Activated T-helper 1 cell treated with anti-CD3 and anti-CD28 coated beads, Interleukin-2, amount 50 U/mL, for 16 hours (primary cell): ENCODE data around the gene POLG.

Experiments
- DNase-seq, 2 donors: peaks; one replicate each; pipeline ENCODE4 v3.0.0-alpha.2; 2020; ENCODE audit warnings: low read depth in 1 of 2, low spot score in 1 of 2

POLG gene

DNA sequence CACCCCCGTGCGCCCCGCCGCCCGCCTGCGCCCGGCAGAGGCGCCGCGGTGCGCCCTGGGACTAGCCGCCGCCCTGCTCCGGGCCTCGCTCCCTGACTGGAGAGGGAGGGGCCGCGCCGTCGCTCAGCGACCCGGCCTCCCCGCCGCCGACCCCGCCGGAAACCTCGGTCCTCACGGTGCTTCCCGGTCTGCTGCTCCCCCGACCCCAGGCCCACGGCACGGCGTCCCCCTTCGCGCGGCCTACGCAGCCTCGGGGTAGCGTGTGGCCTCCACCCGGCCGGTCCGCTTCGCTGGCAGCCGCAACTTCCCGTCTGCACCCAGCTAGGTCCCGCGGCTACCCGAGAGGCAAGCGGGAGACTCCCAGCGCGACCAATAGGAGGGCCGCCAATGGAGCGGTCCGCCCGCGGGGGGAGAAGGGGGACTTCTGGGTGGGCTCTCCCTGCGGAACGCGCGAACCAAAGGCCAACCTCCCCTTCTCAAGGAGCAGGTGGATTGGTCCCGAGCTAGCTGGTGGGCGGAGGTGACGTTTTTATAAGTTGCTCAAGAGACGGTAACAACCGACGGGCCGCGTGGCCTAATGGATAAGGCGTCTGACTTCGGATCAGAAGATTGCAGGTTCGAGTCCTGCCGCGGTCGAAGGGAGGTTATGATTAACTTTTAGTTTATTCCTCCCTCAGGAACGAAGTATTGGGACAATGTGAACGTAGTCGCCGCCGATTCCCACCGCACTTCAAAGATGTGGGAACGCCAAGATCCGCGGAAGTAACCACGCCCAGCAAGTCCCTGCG, at the start of gene POLG:
TSS of gene POLG (minus strand) at position 315 of the 788 bp plus-strand sequence. CDS start 1,070 bp downstream, outside the sequence.
- DNase-seq = peak; percentile 98 to 99

DNA sequence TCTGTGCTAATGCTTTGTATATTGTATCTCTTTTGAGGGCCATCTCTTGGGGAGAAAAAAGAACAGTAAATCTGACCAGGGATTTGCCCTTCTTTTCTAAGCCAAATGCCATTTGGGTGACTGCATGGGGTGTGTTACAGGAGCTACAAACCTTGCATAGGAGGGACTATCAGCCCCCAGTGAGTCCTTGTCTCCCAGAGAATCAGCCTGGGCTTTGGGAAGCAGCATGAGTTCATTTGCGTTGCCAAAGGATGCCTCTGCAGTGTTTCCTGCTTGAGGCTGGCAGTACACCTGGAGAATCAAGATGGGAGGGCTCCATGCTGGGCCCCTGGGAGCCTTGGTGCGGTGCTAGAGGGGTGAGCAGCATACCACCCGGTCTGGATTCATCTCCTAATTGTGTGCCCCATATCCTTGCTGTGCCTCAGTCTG, 49.6 kb upstream of the POLG start:
- no peak for DNase-seq

DNA sequence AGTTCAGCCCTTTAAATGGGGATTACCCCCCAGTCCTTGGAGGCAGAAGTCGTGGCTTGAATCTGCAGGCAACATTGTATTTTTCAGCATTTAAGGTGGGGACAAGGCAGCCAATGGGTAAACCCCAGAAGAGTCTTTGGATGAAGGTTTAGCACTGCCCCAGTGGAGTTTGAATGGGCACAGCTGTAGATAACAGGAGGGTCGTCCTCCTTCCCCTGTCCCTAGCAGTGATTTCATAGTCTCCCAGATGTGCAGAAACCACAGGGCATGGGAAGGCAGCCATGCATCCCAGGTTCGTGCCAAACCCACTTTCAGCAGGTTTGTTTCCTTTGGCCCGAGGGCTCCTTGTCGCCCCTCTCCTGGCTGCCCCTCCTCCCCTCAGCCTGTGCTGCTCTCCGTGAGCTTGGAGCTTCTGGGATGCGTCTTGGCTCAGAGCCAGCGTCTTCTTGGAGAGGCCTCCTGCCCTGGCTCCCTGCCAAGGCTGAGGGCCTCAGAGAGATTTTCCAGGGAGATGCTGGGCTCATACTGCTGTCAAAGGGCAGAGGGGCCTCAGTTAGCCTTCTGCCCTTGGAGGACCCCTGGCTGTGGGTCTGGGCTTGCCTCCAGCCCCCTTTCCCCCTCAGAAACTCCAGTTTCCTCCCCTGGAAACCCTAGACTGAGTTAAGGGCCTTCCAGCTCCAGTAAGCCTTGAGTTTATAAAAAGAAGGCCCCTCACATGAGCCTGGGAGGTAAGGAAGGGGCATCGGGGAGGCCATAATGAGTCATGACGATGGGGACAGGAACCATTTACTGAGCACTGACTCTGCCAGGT, 48.9 kb upstream of the POLG start:
- no peak for DNase-seq

DNA sequence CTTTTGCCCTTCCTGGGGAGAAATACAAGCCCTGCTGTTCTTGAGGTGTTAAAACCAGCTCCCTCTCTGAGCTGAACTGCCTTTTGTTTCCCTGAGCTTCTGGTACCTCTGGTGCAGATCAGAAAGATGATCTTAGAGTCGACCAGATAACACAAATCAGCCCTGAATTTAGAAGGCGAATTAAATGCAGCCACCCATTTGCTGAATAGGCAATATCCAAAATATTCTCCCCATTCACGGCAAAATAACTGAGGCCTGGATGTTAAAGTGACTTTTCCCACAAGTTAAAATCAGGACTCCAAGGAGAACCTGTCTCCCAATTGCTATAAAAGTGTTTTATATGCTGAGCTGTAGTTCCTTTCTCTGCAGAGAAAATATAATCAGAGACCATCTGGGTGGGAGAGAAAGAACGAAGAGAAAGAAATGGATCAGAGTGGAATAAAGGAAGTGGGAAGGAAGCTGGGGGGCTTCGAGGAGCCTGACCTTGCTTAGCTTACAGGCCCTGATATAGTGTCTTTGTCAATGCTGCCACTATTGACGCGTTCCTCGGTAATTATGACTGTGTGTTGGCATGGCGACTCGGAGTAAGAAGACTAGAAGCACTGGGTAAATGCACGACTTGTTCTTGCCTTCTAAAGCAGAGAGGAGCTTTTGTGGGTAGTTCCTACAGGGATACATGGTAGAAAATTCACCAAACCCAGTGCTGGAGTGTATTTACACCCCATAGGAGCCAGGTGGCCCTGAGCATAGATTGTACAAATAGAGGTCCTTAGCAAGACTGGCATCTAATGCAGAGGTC, 47.5 kb upstream of the POLG start:
- DNase-seq = no peak

DNA sequence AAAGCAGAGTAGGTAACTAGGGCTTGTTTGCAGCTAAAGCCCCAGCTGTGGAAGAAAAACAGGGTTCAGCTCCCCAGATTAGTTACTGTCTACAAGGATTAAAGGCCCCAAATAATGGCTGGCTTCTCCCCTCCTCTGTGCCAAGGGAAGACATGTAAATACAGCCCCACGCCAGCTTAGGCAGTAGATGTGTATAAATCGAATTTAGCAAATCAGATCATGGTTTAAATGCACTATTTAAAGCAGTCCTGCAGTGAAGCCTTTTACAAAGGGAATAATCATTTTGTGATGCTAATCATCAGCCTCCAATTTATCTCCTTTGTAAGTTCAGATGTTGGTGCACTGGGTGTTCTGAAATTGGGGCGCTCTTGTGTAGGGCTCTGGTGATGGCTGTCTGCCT, 46.7 kb upstream of the POLG start:
- no peak for DNase-seq

DNA sequence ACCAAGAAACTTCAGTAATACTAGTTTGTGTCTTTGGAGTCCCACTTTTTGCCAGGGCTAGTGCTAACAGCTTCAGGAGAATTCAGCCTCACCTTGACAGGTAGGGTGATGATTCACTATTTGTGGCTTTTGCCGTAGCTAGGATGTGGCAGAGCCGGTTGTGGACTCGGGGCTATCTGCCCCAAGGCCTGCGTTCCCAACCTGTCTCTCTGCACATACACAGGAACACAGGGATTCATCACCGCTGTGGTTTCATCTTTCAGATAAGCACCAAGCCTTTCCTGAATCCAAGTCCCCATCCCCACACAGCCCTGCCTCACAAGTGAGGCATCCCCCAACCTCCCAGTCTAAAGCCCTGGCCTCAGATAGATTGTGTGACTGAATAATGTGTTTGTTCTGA, 45.2 kb upstream of the POLG start:
- no peak for DNase-seq

DNA sequence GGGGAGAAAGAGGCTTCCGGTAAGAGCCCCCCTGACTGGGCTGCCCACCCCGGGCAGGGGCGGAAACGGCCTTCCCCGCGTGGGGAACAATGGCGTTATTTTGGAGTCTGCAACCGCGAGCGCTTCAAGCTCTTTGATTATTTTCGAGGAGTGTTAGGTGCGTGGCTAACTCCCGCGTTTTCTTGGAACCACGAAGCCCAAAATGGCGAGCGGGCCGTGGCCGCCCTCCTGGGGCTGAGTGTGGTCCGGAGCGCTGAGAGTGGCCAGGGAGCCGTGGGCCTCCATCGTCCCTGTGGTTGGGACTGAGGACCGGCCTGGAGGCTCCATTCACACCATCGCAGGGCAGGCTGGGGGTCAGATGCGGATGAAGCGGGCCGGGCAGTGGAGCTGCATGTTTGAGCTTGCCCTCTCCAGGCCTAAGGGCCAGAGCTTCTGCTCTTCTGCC, 44.6 kb upstream of the POLG start:
- no peak for DNase-seq

DNA sequence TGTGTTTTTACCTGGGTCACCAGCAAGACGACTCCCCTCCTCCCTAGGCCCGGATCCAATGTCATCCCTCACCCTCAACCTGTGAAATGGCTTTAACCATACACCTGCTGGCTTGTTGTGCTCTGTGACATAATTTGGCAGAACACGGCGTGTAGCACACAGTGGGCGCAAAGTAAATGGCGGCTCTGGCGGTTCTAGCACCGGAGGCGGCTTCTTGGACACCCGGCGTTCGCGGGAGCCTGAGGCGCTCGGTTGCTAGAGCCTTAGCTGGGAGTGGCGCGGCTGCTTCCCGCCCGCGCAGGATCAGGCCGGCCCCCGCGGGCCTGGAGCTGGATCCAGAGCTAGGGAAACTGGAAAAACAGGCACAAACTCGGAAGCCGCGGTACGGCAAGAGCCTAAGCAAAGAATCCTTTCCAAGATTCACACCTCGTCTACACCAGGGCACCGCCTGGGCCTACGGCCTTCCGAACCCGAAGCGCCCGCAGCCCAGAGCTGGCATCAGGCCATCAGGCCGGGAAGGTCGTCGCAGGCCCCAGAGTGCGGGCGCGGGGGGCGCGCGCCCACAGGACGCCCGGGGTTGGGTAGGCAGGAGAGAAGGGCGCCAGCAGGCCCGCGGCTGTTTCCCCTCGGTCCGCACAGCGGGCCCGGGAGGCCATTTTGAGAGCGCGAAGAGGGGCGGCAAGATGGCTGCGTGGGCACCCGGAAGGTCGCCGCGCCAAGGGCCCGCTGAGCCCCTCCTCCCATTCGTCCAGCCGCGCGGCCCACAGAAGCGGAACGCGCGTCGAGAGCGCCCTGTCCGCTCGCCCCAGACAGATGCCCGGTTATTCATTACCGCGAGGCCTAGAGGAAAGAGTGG, 43.9 kb upstream of the POLG start:
- no peak for DNase-seq

DNA sequence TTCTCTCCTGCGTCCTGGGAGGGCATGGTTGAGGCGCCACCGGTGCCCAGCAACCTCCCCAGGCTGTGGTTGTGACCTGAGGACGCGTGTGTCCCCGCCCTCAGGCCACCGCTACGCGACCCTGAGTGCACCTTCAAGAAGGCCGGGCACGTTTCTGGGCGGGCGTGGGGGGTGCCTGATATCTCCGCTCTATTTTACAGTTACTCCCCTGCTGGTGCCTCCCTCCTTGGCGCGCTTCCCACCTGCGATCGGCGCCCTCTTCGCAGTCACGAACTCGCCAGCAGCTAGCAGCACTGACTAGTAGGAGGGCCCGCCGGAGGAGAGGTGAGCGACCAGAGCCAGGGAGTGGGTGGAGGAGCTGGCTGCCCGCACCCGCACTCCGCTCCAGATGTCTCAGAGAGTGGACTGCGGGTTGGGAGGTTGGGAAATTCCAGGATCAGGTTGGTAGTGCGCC, 43.2 kb upstream of the POLG start:
- no peak for DNase-seq

DNA sequence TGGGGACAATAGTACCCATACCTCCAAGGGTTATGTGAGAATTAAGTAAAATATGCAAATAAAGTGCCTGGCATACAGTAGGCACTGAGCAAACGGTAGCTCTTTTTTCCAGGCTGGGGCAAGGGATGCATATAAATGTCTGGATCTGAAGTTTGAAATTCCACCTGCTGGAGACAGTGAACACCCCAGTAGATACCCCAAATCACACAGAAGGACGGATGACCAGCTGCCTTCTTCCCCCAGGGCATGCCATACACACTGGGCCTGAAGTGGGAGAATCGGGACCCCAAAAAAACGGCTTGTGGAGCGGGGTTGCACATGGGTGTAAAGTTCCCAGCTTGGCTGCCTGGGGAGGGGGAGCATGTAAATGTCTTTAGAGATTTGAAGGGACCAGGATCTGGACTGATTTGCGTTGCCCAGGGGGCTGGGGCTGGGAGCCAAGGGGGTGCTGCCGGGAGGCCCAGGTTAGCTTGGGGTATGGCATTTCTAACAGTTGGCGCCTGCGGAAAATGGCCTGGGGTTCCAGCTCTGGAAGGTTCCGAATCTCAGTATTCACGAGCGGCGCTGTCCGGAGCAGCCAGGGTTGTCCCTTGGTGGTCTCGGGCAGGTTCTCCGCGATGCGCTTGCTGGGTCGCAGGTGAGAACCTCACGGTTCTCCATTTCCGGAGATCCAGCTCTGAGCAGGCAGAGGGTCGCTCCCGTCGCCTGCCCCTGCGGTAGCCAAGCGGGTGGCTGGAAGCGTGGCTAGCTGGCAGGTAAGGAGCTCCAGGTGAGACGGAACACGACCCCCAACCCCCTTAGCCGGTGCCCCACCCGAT, 42.6 kb upstream of the POLG start:
- DNase-seq = no peak

DNA sequence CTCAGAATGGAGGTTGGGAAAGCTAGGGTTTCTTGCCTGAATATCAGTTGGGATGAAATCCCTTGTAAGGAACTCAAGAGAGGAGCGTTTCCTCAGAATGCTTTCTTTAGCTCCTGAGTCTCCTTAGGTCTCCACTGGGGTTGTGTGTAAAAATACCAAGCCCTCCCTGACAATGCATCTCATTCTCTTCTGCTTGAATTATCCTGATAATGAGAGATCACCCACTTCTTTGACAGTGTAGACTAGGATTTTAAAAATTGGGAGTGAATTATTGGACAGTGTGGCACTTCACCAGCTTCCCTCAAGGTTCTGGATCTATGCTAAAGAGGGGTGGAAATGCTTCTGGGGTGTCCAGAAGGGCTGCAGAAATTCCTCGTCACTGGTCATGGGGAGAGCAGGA, 41.8 kb upstream of the POLG start:
- DNase-seq = no peak

DNA sequence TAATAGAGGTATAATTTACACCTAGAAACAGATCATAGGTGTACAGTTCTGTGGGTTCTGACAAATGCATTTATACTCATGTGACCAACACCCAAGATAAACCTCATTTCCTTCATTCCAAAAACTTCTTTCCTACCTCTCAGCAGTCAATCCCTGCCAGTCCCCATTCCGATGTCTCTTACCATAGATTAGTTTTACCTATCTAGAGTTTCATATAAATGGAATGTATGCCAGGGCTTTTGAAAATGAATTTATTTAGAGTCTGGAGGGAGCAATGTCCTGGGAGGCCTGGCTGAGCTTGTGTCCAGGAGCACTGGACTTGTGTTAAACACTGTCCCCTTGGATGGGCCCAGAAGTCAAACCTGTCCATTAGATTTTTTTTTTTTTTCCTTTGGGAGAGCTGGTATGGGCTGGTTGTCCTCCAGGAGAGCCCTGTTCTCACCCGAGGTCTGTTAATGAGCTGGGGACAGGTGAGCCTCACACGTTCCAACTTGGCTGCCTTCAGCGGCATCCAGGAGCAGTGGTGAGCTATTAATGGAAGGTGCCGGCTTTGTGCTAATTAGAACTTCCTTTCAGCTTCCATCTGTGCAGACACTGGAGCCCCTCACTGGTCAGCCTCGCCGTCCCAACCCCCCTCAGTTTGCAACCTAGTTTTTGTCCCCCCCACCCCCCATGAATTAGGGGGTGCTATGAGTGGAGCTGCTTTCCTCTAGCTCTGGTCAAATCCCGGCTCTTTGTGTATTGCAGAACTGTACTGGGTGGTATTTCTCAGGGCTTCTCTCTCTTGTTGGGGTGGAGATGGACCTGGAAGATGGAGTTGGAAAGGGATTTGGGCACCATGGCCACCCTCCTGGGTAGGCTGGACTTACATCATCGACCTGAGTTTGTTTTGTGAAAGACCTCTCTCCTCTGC, 40.7 kb upstream of the POLG start:
- DNase-seq = no peak

DNA sequence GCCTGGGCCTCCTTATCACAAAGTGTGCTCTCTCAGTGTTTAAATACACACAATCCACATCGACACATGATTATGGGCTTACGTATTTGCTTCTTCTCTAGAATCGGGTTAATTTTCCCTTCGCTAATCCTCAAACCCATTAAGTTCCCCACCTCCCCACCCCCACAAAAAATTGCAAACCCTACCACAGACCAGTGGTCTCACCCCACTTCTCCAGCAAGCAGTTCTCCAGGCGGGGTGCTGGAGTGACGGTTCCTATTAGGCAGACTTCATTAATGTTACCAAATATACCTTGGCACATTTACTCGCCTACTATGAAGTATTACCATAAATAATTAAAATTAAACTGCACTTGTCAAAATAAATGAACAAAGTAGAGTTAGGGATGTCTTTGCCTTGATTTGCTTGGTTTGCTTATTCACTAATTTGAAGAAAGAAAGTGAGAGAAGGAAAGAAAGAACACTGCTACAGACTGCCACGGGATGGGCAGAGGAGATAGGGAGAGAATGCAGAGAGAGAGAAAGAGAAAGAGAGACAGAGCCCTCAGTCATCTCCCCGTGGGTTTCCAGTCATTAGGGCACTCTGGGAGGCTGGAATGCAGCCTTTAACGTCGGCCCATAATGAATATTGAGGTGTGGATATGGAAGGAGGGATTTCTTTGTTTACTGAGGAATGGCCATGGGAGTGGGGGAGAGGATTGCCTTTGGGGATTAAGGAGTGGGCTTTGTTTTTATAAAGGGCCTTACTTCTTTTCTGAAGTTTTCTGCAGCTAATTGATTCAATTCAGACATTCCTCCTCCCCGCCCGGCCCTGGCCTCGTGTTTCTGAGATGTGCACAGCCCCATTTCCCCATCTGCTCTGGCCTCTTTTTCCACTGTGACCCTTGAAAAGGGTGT, 39.7 kb upstream of the POLG start:
- no peak for DNase-seq

DNA sequence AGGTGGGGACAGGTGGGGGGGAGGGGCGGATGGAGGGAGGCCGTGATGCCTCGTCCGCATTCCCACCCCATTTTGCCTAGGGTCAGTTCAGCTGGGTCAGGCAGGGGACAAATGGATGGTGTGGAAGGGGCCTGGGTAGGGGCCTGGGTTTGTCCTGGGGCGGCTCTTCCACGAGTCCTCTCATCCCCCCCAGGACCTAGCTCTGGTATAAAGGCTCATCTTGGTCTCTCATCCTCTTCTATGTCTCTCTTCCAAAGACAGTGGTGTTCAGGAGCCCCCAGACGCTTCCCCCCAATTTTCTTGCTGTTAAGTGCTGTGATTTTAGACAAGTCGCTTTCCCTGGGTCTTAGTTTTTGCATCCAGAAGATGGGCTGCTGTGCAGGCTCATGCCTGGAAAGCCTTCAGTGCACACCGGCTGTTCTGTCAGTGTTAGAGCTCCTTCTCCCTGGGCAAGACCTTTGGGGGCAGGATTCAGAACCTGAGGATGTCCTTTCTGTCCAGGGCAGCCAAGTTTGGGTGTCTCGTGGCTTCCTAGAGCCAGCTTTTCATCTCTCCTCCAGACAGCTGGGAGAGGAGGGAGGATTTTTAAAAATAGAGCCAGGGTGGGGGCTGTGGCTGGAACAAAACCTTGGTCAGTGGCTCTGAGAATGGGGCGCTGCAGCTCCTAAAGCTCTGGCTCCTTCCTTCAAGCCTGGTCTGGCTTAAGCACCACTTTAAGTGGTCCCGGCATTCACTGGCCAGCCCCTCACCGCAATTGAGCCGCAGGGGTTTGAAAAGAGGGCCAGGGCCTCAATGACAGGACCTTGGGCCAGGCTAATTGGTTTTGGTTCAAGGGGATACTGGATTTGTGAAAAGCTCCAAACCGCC, 37.7 kb upstream of the POLG start:
- DNase-seq = no peak

DNA sequence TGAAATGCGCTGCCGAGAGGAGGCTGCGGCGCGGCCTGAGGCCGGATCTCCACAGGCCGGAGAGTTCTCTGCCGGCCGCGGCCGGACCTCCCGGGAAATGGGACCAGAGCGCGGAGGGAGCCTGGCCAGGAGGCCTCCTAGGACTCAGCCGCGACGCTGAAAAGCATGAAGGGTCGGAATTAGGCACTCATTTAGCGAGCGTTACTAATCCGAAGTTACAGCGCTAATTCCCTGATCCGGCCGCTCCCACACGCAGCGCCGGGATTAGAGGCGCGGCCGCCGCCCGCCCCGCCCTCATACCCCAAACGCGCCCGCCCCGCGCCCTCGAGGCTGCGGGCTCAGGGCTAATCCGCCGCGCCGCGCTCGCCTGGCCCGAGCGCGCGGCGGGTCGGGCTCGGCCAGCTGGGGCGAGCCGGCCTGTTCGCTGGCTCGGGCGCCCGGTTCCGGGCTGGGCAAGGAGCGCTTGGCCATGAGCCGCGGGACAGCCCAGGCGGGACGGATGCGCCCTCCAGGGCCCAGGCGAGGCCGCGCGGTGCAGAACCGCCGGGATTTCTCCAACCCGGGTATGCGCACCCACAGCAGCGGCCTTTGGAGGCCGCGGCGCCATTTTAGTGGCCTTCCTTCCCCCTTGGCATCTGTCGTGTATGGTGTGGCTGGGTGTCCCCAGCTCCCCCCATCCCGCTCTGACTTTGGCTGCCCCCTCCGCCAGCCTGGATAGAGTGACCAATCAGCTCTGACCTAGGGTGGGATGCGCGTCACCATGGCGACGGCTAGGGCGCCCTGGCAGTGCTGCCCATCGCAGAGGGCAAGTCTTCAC, 36.8 kb upstream of the POLG start:
- DNase-seq = no peak

DNA sequence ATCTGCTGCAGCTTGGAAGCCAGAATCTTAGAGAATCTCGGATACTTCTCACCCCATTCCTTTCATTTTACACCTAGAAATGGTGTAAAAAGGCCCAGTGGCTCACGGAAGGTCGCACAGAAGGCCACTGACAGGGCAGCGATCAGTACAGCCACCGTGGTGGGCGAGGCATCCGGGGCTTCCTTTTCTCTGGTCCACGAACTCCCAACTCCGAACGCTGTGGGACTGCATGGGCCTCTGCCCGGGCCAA, 36.3 kb upstream of the POLG start:
- no peak for DNase-seq
